GM21786 (cell line): Measurements from ENCODE around the gene RASSF8.

Experiments used
- ATAC-seq: cut with Tn5 transposase; IDR thresholded peaks from one replicate; pipeline ENCODE4 v1.9.1; 2021; ENCODE audit not compliant: unreplicated experiment

Gene RASSF8

DNA sequence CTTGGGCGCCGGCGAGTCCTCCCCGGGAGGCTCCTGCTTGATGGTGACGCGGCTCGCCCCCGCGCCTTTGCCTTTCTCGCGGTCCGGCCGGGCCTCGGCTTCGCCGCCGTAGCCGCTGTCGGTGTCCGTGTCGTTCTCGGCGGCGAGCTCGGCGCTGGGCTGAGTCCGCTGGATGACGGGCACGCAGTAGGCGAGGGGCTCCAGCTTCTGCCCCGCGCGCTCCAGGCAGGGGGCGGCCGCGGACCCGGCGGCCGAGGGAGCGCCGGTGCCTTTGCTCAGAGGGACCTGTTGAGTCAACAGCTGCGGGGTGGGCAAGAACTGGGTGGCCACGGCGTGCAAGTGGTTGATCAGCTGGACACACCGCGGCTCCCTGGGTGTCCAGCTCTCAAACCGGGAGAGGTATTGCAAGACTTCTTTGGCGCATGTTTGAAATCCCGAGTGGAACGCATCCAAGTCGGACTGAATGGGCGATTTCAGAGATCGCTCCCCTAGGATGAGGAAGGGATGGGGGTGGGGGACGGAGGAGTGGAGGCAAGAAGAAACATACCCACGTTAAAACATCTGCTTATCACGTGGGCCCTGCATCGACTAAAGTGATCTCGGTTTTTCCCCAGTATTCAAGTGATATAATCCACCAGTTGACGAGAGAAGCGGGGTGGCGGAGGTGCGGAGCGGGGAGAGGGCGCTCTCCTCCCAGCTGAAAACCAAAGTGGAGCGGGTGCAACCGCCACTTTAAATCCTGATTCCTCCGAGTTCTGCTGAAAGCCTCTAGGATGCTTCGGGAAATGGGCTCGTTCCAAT lies 164.4 kb downstream of the RASSF8 start:
- no peak for ATAC-seq

DNA sequence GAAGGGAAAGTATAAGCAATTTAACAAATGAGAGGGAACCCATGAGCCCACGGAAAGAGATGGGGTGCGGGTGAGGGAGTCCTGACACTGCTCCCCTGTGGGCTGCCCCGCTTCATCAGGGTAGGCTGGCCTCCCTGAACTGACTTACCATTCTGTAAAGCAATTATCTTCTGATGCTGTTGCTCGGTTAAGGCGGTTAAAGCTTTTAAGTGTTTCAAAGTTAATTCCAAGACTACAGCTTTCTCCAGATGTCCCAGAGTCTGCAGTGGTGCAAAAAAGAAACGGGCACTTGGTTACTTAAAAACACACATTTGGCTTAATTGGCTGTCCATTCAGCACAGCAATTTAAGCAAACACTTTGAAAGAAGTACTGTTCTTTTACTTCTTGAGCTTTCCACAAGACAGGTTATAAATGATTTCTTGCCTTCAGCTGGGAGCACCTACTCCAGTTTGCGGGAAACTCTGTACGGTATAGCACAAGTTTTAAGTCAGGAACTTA lies 165.0 kb downstream of the RASSF8 start:
- no peak for ATAC-seq

DNA sequence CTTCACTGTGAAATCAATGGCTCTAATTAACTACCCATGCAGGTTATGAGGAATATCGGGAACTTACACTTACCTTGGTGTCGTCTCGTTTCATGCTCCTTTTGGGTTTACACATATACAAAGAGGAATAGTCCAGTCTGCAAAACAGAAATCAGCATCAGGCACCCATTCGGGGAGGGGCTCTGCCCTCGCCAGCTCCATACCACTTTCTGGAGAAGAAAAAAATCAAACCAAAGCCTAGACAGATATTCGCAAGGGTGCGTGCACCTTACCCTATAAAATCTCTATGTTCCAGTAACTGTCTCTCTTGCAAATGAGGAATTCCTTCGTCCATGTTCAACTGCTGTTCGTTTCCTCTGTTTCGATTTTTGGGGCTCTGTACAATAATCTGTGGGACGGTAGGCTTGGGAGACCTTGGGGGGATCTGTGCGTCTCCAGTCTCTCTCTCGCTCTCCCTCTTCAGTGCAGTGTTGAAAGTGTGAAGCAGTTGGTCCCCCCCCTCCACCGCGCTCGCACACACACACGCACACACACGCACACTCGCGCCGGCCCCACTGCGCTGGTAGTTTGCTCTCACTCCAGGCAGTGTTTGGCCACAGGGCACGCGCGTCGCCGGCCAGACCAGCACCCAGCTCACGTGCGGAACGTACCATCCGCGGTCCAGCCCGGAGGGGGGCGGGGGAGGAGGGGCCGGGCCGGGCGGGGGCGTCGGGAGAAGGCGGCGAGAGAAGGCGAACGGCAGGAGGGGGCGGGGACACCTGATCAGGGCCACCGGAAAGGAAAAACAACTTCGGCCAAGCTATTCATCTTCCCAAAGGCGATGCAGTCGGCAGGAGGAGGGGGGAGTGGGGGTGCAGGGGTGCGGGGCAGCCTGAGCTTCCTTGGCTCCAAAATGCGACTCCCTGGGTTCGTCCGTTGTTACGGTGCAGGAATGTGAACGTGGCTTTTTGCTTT lies 166.2 kb downstream of the RASSF8 start, which contains the start of gene BHLHE41:
Gene BHLHE41, minus strand, starts transcription at position 592 of the 954 bp plus-strand sequence. Its CDS starts 258 bp downstream, at position 334.
- no peak for ATAC-seq

DNA sequence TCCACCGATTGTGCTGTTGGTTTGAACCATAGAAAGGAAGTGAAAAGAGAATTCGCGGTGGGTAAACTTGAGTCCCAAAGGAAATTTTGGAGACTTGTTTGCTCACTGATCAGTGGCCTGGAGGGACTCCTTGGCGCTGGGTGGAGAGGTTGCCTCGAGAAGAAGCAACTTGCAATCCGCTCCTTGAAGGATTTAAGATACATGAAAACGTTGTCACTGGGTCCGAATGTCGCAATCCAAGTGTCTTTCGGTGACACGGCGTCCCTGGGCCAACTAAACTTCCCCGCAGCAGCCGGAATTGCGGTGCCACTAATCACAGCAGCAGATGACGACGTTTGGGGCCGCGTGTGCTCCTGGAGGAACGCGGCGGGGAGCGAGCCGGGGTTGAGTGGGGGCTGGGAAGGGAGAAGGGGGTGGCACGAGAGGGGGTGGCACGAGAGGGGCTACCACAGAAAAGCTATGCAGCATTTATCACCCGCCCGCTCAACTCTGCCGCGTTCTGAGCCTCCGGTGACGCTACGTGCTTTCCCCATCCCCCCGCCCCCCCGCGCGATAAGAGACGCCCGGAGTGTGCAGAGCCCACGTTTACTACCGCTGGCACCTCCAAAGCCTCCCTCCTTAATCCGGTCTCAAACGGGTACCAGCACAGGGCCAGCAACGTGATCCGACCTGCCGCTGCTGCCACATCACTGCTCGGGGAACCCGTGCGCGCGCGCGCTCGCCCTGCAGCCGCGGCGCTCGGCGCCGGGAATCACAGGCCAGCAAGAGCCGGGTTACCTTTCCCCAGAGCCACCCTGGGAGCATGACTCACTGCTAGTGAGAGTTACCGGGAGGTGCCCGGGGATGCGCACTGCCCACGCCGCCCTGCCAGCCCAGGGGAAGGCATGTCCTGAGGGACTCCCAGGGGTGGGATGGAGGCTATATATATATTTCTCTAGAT lies 167.2 kb downstream of the RASSF8 start:
- ATAC-seq, result peak; percentile 24

DNA sequence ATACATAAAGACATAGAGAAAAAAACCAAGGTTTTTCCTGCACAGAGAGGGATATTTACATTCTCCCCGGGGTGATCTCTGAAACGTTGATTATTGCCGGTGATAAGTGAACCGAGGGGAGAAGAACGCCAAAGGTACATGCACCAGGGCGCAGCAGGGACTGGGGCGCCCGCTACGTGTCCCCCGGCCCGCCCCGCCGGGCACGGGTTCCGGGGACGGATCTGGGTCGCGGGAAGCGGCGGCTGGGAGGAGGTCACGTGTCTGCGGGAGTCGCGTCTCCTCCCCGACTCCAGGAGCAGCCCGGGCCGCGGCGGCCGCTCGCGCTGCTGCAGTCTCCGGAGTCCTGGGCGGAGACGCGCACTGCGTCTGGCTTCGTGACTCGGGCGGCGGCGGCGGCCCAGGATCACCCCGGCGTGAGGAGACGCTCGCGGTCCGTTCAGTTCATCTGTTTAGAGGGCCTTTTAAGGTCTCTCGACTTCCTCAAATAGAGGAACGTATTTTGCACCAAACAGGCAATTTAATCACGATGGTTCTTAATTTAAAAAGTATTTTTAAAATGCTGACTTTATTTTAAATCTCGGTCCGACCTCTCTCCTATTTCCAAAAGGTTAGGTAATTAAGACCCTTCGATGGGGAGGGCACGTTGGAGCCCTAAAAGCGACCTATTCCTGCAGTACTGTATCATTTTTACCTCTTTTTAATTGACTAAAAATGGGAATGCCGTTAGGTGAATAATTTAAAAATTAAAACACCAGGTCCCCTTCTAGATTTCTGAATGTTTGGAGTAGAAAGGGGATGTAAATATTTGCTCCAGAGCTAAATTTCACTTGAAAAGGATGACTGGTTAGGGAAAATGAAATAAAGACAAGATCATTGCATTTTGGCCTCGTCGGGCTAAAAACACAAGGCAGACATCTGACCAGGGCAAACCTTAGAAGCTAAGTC lies 168.1 kb downstream of the RASSF8 start:
- ATAC-seq, result peak; percentile 39

DNA sequence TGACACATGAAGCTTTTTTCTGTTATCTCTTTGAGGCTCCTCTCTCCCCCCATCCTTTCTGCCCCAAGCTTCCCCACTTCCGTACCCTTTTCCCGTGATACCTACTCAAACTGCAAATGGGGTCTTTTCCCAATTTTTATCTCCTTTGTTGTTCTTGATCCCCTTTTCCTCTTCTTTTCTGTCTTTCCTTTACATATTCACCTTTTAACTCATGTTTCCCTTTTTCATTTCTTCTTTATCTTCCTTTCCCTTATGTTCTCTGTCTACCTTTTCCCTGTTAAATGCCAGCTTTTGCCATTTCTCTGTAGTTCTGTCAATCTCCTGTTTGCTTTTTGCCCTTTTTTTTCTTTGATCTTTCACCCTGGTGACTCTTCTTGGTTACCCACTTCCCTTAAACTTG lies 168.9 kb downstream of the RASSF8 start:
- no peak for ATAC-seq

DNA sequence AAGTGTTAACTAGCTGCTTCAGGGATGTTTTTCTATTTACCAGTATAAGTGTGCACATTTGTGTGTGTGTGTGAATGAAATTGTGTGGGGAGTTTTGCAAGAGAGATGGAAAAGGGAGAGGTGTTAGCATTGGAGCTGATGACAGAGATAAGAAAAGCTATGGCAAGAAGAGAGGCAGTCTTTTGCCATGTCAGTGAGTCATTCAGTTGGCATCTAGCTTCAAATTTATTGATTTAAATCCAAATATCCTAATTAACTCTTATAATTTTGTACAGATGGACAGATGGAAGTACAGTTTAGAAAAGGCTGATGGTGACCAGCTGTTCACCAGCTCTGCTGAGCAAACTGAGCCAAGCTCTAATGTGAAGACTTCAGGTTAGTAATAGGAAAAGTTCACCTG lies 169.7 kb downstream of the RASSF8 start:
- ATAC-seq, result no peak
